Measurements from ENCODE around the gene PNCK.

The PNCK gene

DNA sequence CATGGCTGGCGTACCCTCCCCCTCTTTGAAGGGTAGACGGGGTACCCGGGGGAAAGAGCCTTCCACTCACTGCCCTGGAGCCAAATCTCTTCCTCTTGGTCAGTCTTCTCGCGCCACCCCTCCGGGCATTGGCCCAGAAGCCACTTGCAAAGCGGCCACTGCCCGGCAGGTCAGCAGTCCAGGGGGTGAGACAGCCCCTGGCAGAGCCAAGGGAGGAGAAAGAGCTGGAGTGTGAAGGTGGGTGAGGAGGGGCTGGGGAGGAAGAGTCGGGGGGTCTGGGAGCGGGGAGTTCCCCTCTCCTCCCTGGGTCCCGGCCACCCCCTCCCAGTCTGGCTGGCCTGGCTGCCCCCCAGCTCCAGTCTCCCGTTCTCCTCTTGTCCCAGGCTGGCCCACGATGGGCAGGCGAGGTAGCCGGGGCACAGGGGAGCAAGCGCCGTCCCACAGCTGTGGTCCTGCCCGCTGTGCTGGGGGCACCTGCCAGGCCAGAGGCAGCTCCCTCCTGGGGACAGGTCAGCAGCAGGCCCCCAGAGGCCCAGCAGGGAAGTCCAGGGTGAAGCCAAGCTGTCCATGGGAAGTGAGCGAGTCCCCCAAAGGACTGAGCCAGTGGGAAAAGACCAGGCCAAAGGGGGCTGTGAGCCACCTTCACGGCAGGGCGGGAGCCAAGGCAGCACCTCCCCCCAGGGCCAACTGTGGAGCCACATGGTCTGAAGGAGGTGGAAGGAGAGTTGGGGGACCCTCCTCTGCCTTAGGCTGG is 48.2 kb downstream of the PNCK start:
- DNase-seq, result no peak

- no peak for DNase-seq
These were observed 49.2 kb downstream of the PNCK start for GRCh38 chrX:153624196-153625091.

- no peak for DNase-seq
These were observed 50.1 kb downstream of the PNCK start for GRCh38 chrX:153623310-153624029.

- no peak for DNase-seq
These were observed 50.8 kb downstream of the PNCK start for GRCh38 chrX:153622661-153623309.

- no peak for DNase-seq
These were observed 51.5 kb downstream of the PNCK start for GRCh38 chrX:153621949-153622598.

GRCh38 chrX:153620576-153620975 is 53.0 kb downstream of the PNCK start:
- no peak for DNase-seq
